CD4-positive, alpha-beta T cell treated with Interleukin-17A for 4 hours (primary cell): ENCODE results near the gene PRR29.
A peak's percentile ranks its signal among the peaks of the same experiment; 100 is the strongest.

ENCODE experiments used
- DNase-seq: peaks from one replicate; pipeline ENCODE4 v3.0.0-alpha.2; 2020; ENCODE audit warnings: mixed read lengths

PRR29 gene

GRCh38 chr17:63998050-63998720 lies at the start of gene PRR29:
TSS of gene PRR29 (plus strand) at chr17:63998351. CDS start at chr17:63998365, 14 bp downstream.
- DNase-seq: peak; percentile 82

DNA sequence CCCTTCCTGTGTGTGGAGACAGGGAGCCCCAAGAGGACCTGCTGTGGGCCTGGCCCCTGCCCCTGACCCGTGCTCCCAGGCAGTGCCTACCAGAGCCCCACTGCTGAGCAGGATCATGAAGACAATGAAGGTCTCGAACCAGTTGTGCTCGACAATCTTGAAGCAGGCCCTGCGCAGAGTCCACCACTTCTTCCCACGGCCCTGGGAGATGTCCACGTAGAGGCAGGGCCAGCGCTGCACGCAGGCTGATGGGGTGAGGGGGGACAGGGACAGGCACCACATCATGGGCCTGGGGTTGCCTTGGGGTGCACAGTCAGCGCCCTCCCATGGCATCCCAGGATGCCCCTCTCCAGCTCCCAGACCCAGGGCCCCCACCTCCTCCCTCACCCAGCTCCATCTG lies 49.6 kb upstream of the PRR29 start:
- no peak for DNase-seq

- DNase-seq: no peak
Measured at GRCh38 chr17:63949576-63950250, 48.4 kb upstream of the PRR29 start.

GRCh38 chr17:63950940-63951907 lies 46.9 kb upstream of the PRR29 start:
- peak; percentile 59 for DNase-seq

- peak; percentile 60 for DNase-seq
Measured at GRCh38 chr17:63954402-63955063, 43.6 kb upstream of the PRR29 start.

DNA sequence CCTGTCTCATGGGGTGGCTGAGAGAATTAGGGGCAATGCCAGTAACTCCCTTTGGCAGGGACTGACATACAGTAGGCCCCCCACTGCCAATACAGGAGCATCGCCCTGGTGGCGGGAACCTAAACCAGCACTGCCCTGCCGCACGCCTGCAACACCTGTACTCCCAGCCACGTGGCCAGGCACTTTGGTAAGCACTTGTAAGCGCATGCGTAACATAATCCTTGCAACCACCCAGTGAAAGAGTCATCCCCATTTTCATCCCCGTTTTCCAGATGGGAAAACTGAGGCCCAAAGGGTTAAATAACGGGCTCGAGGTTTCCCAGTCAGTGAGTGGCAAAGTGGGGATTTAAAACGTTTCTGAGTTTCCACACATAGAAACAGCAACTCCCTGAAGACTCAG lies 42.9 kb upstream of the PRR29 start:
- no peak for DNase-seq

GRCh38 chr17:63955791-63956190 lies 42.4 kb upstream of the PRR29 start:
- no peak for DNase-seq

DNA sequence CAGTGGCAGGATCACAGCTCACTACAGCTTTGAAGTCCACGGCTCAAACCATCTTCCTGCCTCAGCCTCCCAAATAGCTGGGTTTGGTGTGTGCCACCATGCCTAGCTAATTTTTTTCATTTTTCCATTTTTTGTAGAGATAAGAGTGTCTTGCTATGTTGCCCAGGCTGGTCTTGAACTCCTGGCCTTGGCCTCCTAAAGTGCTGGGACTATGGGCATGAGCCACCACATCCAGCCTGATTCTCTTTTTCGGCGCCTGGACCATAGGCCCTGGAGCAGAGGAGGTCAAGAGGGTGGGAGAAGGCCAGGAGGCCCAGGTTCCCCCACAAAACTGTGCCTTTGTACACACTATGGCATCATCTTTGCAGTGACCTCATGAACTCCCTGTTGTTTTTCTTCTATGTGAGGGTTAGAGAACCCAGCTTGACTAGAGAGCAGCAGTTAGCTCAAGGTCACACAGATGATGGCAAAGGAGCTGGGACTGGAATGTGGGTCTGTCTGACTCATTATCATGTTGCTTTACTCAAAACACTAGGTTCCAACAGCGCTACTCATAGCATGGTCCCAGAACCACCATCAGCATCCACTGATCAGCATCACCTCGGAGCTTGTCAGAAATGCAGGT lies 41.7 kb upstream of the PRR29 start:
- no peak for DNase-seq

DNA sequence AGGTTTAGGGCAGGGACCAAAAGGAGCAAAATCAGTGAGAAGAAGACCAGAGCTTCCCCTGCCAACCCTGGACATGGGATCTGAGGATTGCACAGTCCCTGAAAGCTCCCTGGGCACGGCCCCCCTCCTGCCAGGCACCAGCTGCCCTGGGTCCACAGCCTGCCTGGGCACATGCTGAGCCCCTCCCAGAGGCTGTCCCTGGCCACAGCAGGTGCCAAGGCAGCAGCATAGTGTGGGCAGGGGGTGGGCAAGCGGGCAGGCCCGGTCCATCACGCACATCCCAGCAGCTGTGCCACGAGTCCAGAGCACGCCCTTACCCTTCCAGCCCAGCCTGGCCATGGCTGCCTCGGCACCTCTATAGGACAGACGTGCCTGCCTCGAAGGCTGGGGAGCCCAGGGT lies 38.1 kb upstream of the PRR29 start:
- DNase-seq: no peak

DNA sequence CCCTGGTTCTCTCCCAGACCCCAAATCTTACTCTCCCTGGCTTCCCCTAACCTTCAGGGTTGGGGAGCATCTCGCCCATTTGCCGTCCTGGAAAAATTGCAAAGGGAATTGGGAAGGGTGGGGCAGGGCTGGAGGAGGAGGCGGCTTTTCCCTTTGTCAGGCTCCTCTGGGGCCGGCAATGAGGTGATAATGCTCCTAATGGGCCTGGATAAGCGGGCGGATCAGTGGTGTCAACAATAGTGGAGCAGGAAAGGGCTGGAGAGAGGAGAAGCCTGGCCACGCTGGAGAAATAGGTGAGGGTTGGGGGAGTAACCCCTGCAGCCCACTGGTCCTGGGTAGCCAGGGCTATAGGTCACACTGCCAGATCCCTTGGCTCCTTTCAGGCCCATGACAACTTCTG lies 37.7 kb upstream of the PRR29 start:
- DNase-seq: no peak

- peak; percentile 42 for DNase-seq
Measured at GRCh38 chr17:63961355-63962212, 36.6 kb upstream of the PRR29 start.

DNA sequence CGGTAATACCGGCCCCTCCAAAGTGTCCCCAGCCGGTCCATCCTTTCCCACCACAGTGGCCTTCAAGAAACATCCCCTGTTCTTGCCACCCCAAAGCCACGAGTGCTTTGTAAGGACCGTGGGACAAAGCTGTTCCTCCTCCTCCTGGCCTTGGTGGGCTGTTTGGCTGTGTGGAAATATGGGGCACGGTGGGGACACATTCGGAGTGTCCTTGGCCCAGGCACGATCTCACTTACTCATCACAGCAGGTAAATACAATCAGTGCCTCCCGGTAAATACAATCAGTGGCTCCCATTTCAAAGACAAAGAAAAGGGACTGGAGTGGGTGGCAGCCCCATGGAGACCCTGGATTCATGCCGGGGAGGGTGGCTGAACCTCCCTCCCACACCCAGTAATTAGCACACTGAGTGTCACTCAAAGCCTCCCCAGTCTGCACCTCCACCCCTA lies 35.8 kb upstream of the PRR29 start:
- no peak for DNase-seq

DNA sequence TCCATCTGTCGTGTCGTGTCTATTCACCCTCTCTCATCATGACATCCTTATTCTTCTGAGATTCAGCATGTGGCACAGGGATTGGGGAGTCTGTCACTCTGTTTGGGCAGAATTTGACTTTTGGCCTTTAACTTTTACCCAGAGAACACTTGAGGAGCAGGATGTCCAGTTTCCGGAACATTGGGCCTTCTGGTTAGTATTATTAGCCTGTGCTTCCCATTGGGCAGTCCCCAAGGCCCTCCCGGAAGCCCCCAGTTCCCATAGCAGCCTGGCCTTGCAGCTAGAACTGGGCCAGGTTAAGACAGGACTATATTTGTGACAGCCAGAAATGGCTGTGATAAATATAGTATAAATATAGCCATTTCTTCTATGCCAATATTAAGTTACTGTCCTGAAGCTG lies 35.0 kb upstream of the PRR29 start:
- DNase-seq: no peak

DNA sequence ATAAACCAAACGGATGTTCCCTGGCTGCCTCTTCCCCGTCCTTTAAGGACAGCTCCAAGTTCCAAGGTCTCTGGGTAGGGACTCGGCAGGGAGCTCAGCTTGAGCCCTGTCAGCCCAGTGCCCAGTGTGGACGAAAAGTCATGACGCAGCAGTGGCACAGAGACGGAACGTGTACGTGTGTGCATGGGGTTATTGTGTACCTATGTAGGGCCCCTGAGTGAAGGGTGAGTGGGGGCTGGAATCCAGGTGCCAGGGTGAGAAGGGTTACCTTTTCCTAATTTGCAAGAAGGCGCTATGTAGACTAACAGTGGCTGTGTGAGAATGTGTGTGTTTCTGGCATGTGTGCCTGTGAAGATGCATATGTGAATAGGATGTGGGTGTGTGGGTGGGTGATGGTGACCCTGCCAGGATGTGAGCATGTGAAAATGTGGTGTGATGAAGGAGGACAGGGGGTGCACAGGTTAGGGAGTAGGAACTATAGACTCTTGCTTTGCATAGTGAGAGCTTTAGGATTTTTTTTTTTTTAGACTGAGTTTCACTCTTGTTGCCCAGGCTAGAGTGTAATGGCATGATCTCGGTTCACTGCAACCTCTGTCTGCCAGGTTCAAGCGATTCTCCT lies 31.4 kb upstream of the PRR29 start:
- DNase-seq: peak; percentile 22

DNA sequence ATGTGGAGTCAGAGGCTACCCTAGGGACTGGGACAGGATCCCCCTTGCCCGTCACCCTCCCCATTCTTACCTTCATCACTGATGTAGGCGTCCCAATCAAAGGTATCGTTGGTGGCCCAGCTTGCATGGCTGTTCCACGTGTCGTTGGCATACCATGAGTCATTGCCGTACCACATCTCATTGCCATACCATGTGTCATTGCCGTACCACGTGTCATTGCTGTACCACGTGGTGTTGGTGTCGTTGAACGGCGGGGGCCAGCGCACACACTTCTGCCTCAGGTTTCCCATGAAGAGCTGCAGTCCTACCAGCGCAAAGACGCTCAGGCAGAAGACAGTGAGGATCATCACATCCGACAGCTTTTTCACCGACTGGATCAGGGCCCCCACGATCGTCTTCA lies 30.2 kb upstream of the PRR29 start:
- DNase-seq: no peak

- no peak for DNase-seq
Measured at GRCh38 chr17:63969278-63969677, 28.9 kb upstream of the PRR29 start.

- no peak for DNase-seq
Measured at GRCh38 chr17:63972796-63973195, 25.4 kb upstream of the PRR29 start, which contains the start of gene SCN4A. TSS of gene SCN4A (minus strand) at chr17:63972918. CDS start at chr17:63972841, 77 bp downstream.

GRCh38 chr17:63973247-63973646 lies 24.9 kb upstream of the PRR29 start:
- DNase-seq: no peak

GRCh38 chr17:63973930-63974593 lies 24.1 kb upstream of the PRR29 start:
- no peak for DNase-seq

DNA sequence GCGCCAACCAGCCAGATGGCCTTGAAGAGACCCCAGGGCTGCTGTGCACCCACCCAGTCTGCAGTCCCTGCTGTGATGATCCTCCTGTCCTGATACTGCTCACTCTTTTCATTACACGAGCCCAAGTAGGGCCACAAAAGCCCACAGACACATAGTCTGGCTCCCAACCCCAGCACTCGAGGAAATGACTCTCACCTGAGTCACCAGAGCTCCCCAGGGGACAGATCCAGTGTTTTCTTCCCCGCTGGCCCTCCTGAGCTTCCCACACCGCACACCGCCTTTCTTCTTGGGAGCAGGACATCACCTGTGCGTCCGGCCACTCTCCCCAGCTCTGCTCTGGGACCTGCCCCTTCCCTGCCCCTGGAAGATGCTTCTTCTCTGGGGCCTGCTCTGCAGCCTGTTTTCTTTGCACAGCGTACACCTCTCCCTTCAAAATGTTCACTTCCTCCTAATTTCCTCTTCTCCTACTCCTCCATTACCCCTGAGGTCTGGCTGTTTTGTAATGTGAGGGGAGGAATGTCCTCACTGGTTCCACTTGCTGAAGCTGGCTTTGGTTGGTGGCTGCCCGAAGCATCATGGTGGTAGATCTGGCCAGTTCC lies 23.5 kb upstream of the PRR29 start:
- DNase-seq: no peak
